ENCODE measurements around the gene B3GLCT. TPM values are rescaled to one million over a fixed set of nuclear protein-coding genes. Genes with fewer than 3 reads are reported as not detected.

Gene B3GLCT
- polyA plus RNA-seq, 1 of the 3 experiments (the other 2 are of a cell fraction), result 2.4 TPM

- Histone ChIP-seq H3K27ac (ENCODE audit: low read depth in 2 of 2, low read length in 1 of 2) (no peak overlapping the region), H3K9ac (no peak overlapping the region), H3F3A (replicated peaks; ENCODE audit: insufficient read depth) (no peaks in the 10 kb centered on the region), H3K9me3 (no peaks in the 10 kb centered on the region), H3K9me2 (no peaks in the 10 kb centered on the region), H4K20me1 (ENCODE audit: insufficient read depth) (no peaks in the 10 kb centered on the region), H3K4me3 (ENCODE audit: low read depth in 2 of 2, low read length in 1 of 2) (no peak overlapping the region), H3K79me2 (ENCODE audit: insufficient read depth) (no peaks in the 10 kb centered on the region), H3K27me3 (ENCODE audit: insufficient read depth) (no peaks in the 10 kb centered on the region), H3K4me1 (ENCODE audit: control insufficient read depth in 1 of 2, insufficient read depth in 2 of 2, low read depth in 1 of 2, low read length in 1 of 2) (no peaks in the 10 kb centered on the region; a peak in 1 of 4 replicates), H3K4me2 (no peak overlapping the region), H3K36me3 (replicated peaks in 1 of 2; ENCODE audit: control insufficient read depth in 1 of 2, insufficient read depth in 2 of 2, low read length in 1 of 2) (no peaks in the 10 kb centered on the region), H2AFZ (ENCODE audit: low read depth) (no peak overlapping the region)
- 19% methylated on average over 3 of the region's 3 CpGs for WGBS (ENCODE audit: low lambda C conversion rate)
- TF ChIP-seq RAD21 (IDR thresholded peaks at IDR 0.05; ENCODE audit: low read length) (peak; percentile 85), TCF12 (IDR thresholded peaks at IDR 0.05) (no peak), JUND (IDR thresholded peaks at IDR 0.05) (no peak), SMC3 (IDR thresholded peaks at IDR 0.05; ENCODE audit: low read depth, low read length) (peak; percentile 79), CTCF (IDR thresholded peaks at IDR 0.05) (peak; percentile 91), TAF1 (IDR thresholded peaks at IDR 0.05; ENCODE audit: borderline replicate concordance, low read depth, low read length) (no peak)
- ChIA-PET POLR2A (no interaction called here), CTCF (interaction anchor here (0.6 to 26.3 kb wide), 79 partner anchors 9 to 1174 kb away, joined by 3 to 383 read pairs (median 4); partner anchors contain the start of genes B3GLCT and RXFP2)
- peak; percentile 52 for DNase-seq
These were observed 36.5 kb downstream of the B3GLCT start for GRCh38 chr13:31236211-31236786.

DNA sequence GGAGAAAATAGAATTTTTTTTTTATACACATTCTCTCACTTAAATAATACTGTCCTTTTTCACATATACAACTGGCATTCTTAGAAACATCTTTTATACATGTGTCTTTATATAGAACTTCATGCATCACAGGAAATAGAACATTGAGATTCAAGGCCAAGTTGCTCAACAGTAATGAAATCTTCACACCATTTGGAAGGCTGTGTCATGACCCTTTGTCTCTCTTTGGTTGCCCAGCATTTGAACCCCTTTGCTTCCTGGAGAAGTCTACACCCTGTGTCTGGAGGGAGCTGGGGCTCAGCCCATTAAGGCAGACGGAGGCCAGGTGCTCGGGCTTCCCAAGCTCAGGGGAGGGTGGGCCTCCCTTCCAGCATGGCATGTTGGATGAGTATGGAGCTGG, 41.1 kb downstream of the B3GLCT start:
- no peak overlapping the region for H3K9ac ChIP-seq
- CTCF ChIA-PET, result interaction anchor here (26.3 kb wide), 1 partner anchor 185 kb away, joined by 383 read pairs; no protein-coding TSS in a partner anchor
- H3K4me2 ChIP-seq, result no peak overlapping the region
- H3K27me3 ChIP-seq (ENCODE audit: insufficient read depth), result no peaks in the 10 kb centered on the region
- no peak overlapping the region for H2AFZ ChIP-seq (ENCODE audit: low read depth)
- 93% methylated on average over 2 of the region's 2 CpGs for WGBS (ENCODE audit: low lambda C conversion rate)
- no peaks in the 10 kb centered on the region; a peak in 2 of 4 replicates for H3K4me1 ChIP-seq (ENCODE audit: control insufficient read depth in 1 of 2, insufficient read depth in 2 of 2, low read depth in 1 of 2, low read length in 1 of 2)
- H3K79me2 ChIP-seq (ENCODE audit: insufficient read depth), result no peaks in the 10 kb centered on the region
- no peak overlapping the region for H3K27ac ChIP-seq (ENCODE audit: low read depth in 2 of 2, low read length in 1 of 2)
- no peak for DNase-seq
- H3F3A ChIP-seq (replicated peaks; ENCODE audit: insufficient read depth), result no peaks in the 10 kb centered on the region
- no peaks in the 10 kb centered on the region for H3K9me2 ChIP-seq
- no peak for TF ChIP-seq RFX5 (IDR thresholded peaks at IDR 0.05; ENCODE audit: low read length)
- no peak for TF ChIP-seq SMC3 (IDR thresholded peaks at IDR 0.05; ENCODE audit: low read depth, low read length)
- POLR2A ChIA-PET, result no interaction called here
- no peaks in the 10 kb centered on the region for H3K9me3 ChIP-seq
- H3K4me3 ChIP-seq (ENCODE audit: low read depth in 2 of 2, low read length in 1 of 2), result no peak overlapping the region
- no peaks in the 10 kb centered on the region for H3K36me3 ChIP-seq (replicated peaks in 1 of 2; ENCODE audit: control insufficient read depth in 1 of 2, insufficient read depth in 2 of 2, low read length in 1 of 2)
- no peaks in the 10 kb centered on the region for H4K20me1 ChIP-seq (ENCODE audit: insufficient read depth)

DNA sequence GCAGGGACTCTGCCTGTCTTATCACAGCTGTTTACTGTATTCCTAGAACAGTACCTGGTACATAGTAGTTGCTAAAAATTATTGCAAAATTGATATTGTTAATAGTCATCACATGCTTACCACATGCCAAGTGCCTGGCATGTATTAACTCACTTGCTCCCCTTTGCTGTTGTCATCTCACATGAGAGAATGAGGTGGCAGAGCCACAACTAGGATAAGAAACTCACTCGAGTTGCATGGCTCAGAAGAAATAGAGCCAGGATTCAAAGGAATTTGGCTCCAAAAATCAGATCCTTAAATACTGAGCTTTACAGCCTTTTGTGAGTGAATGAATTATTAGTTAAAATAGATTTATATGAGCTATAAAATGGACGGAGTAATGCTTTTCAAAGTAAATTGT, 42.6 kb downstream of the B3GLCT start:
- Histone ChIP-seq H3K4me3 (ENCODE audit: low read depth in 2 of 2, low read length in 1 of 2) (no peak overlapping the region), H3K27ac (ENCODE audit: low read depth in 2 of 2, low read length in 1 of 2) (no peak overlapping the region), H3K9me3 (no peaks in the 10 kb centered on the region), H4K20me1 (ENCODE audit: insufficient read depth) (no peaks in the 10 kb centered on the region), H3K9ac (no peak overlapping the region), H3K27me3 (ENCODE audit: insufficient read depth) (no peaks in the 10 kb centered on the region), H3K36me3 (replicated peaks in 1 of 2; ENCODE audit: control insufficient read depth in 1 of 2, insufficient read depth in 2 of 2, low read length in 1 of 2) (no peaks in the 10 kb centered on the region), H2AFZ (ENCODE audit: low read depth) (no peak overlapping the region), H3K79me2 (ENCODE audit: insufficient read depth) (no peaks in the 10 kb centered on the region), H3K9me2 (no peaks in the 10 kb centered on the region), H3K4me1 (ENCODE audit: control insufficient read depth in 1 of 2, insufficient read depth in 2 of 2, low read depth in 1 of 2, low read length in 1 of 2) (no peaks in the 10 kb centered on the region; a peak in 2 of 4 replicates), H3F3A (replicated peaks; ENCODE audit: insufficient read depth) (no peaks in the 10 kb centered on the region), H3K4me2 (no peak overlapping the region)
- 78% methylated on average over 2 of the region's 2 CpGs for WGBS (ENCODE audit: low lambda C conversion rate)
- ChIA-PET CTCF (interaction anchor here (1.0 to 26.3 kb wide), 5 partner anchors 20 to 500 kb away, joined by 3 to 383 read pairs (median 3); partner anchors contain the start of gene B3GLCT), POLR2A (no interaction called here)
- DNase-seq, result no peak
- TF ChIP-seq NFIC (IDR thresholded peaks at IDR 0.05; ENCODE audit: borderline replicate concordance) (no peak), EZH2phosphoT487 (IDR thresholded peaks at IDR 0.05; ENCODE audit: borderline replicate concordance, low read depth) (no peak), RAD21 (IDR thresholded peaks at IDR 0.05; ENCODE audit: low read length) (no peak), YY1 (IDR thresholded peaks at IDR 0.05; ENCODE audit: low read depth) (no peak), FOSL2 (IDR thresholded peaks at IDR 0.05; ENCODE audit: borderline replicate concordance, low read depth) (no peak), SMC3 (IDR thresholded peaks at IDR 0.05; ENCODE audit: low read depth, low read length) (no peak), RCOR1 (IDR thresholded peaks at IDR 0.05; ENCODE audit: low read length) (no peak), CHD2 (IDR thresholded peaks at IDR 0.05; ENCODE audit: low read length, partially characterized antibody) (no peak)
- TF ChIP-seq, protein P1, sequence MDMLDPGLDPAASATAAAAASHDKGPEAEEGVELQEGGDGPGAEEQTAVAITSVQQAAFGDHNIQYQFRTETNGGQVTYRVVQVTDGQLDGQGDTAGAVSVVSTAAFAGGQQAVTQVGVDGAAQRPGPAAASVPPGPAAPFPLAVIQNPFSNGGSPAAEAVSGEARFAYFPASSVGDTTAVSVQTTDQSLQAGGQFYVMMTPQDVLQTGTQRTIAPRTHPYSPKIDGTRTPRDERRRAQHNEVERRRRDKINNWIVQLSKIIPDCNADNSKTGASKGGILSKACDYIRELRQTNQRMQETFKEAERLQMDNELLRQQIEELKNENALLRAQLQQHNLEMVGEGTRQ (IDR thresholded peaks at IDR 0.05; ENCODE audit: borderline replicate concordance, low read depth, low read length), result no peak
- TF ChIP-seq, protein P2, sequence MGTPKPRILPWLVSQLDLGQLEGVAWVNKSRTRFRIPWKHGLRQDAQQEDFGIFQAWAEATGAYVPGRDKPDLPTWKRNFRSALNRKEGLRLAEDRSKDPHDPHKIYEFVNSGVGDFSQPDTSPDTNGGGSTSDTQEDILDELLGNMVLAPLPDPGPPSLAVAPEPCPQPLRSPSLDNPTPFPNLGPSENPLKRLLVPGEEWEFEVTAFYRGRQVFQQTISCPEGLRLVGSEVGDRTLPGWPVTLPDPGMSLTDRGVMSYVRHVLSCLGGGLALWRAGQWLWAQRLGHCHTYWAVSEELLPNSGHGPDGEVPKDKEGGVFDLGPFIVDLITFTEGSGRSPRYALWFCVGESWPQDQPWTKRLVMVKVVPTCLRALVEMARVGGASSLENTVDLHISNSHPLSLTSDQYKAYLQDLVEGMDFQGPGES (IDR thresholded peaks at IDR 0.05; ENCODE audit: low read depth, low read length), result no peak
